Stimulated activated CD8-positive, alpha-beta memory T cell treated with anti-CD3 and anti-CD28 coated beads, Interleukin-4, amount 100 ng/mL, for 4 hours (primary cell): ENCODE results near the gene CLEC4D.
"Not testable (repeated sequence)": the region's sequence is repeated elsewhere in the genome, so short reads cannot be mapped to it uniquely, and the experiment has no call there.

Experiments used
- DNase-seq, 2 donors: peaks; one replicate each; pipeline ENCODE4 v3.0.0-alpha.2; 2020; ENCODE audit warnings: low read depth in 2 of 2, low spot score in 1 of 2

Gene CLEC4D

DNA sequence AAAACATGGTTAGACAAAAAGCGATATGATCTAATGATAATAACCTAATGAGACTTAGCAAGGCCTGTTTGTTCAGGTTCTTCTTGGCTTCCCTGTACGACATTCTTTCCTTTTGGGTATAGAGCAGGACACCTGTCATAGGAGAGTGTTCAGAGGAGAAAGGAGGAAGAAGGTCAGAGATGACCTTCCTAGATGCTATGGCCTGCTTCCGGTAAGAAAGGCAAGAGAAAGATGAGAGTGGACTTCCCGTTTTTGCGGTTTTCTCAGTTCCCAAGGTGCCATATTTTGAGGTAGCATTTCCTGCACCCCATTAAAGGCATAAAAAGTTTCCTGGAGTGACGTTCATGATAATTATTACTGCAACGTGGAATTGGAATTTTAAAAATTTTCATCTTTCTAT lies 18.7 kb downstream of the CLEC4D start:
- DNase-seq = no peak

DNA sequence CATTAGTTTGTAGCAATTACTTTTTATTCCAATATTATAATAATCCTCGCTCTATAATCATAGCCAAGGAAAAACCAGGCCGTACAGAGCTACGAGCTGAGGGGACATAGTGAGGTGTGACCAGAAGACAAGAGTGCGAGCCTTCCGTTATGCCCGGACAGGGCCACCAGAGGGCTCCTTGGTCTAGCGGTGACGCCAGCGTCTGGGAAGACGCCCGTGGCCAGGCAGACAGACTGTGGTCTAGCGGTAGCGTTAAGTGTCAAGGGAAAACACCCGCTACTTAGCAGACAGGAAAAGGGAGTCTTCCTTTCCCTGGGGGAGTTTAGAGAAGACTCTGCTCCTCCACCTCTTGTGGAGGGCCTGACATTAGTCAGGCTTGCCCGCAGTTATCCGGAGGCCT lies 24.5 kb downstream of the CLEC4D start:
- DNase-seq = not testable (repeated sequence)

DNA sequence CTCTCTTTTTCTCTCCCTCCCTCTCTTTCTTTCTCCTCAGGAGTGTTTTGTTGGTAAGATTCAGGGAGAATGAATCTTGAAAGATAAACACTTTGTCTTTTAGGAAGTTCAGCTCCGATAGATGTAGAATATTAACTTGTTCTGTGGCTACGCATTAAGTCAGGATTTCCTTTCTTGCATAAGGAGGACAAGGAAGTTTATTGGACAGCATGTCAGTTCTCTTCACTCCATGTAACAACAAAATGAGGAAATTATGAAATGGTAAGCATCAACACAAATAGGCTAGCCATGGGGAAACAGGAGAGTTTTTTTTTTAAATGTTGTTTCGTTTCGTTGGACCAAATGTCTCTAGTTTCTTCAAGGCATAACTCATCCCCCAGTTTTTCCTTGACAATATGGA lies 27.5 kb downstream of the CLEC4D start, which contains the start of gene CLEC4E:
CLEC4E (minus strand) TSS at position 75 of the 400 bp plus-strand sequence. CDS start 108 bp downstream, outside the sequence.
- not testable (repeated sequence) for DNase-seq

DNA sequence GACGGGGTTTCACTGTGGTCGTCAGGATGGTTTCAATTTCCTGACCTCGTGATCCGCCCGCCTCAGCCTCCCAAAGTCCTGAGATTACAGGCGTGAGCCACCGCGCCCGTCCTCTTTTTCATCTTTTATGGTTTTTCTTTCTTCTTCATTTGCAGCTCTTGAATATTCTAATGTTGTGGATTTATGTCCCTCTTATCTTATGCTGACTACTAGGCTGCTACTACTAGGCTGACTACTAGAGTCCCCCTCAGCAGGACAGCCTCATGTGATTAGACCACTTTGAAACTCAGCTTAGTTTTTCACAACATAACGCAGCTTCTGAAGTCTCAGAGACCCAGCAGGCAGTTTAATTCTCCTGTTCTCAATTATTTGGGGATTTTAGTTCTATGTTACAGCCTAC lies 28.3 kb downstream of the CLEC4D start:
- no peak for DNase-seq

DNA sequence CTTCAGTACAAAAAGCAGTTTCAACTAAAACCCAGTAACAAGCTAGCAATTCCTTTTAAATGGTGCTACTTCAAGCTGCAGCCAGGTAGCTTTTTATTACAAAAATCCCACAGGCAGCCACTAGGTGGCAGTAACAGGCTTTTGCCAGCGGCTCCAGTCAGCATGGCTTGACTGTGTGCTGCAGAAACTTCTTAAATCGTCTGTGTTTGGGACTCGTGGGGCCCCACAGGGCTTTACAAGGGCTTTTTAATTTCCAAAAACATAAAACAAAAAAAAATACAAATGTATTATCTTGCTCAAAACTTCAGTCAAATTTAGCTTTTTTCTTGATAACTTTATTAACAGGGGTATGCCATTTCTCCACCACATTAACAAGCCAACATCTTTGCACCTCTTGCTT lies 31.0 kb downstream of the CLEC4D start:
- peak; percentile 24 to 55 for DNase-seq

DNA sequence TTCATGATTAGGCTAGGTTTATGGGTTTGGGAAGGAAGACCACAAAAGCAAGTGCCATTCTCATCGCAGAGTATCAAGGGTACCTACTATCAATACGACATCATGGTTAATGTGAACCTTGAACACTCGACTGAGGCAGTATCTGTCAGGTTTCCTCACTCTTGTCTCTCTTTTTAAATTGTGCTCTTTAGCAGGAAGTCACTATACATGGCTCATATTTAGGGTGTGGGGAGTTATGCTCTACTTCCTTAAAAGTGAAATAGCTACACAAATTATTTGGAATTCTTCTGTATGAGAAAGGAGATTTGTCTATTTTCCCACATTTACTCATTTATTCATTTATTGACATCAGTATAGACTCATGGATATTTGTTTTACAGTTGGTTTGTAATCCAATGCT lies 33.3 kb downstream of the CLEC4D start:
- DNase-seq = no peak

DNA sequence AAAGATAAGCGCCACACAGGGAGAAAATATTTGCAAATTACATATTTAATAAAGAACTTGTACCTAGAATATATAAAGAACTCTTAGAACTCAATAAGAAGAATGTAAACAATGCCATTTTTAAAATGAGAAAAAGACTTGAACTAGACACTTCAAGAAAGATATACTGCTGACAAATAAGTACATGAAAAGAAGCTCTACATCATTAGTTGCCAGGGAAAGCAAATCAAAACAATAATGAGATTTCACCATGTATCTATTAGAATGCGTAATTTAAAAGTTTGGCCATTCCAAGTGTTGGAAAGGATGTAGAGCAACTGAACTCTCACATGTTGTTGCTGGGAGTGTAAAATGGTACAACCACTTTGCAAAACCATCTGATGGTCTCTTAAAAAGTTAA lies 34.3 kb downstream of the CLEC4D start:
- no peak for DNase-seq

DNA sequence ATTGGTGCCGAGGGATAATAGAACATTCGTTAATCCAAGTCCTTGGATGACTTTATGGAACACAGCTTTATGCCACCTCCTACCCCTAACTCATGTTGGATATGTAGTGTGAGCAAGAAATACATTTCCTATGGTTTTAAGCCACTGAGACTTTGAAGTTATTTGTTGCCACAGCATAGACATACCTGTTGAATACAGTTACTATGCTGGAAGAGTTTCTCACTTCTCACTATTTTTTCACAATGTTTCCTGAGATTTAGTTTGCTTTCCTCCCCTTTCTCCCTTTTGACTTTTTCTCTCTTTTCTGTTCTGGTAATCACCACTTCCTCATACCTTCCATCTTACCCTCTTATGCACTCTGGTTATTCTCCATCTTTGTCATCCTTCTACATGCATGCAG lies 34.9 kb downstream of the CLEC4D start:
- DNase-seq = no peak

DNA sequence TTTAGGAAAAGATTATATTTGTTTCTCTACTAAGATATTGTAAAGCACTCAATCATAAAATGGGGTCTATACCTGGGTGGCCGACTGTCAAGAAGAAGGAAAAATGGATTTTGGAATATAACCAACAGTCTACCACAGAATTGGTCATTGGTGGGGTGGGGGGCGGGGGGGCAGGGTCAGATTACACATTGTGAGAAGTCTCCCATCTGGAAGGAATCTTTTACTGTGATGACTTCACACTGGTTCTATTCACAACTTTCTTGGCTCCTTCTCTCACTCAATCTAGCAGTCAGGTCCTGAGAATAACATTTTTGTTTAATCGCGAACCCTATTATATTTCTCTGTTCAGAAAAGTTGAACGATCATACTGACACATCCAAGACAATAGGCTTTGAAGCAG lies 36.1 kb downstream of the CLEC4D start:
- DNase-seq = no peak

DNA sequence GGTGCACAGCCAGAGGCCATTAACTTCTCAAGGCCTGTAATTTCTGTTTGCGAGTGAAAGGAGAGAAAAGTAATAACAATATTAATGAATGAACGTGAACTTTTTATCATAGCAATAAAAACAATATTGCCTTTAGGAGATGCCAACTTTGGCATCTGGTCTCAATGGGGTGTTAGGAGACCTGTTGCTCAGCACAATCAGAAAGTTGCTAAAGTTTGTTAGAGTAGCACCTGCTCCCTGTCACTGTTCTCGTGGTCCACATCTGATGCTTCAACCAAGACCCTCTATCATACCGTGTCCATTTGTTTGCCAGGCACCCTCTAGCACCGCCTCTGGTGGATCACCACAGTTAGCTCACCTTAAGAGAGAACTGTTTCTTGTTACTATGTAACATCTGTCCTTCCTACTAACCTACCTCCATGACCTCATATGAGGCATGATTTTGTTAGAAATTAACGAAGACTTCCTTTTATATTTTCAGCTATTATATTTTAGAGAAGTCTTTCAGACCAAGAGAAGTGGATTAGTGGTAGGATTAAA lies 39.9 kb downstream of the CLEC4D start:
- no peak for DNase-seq

DNA sequence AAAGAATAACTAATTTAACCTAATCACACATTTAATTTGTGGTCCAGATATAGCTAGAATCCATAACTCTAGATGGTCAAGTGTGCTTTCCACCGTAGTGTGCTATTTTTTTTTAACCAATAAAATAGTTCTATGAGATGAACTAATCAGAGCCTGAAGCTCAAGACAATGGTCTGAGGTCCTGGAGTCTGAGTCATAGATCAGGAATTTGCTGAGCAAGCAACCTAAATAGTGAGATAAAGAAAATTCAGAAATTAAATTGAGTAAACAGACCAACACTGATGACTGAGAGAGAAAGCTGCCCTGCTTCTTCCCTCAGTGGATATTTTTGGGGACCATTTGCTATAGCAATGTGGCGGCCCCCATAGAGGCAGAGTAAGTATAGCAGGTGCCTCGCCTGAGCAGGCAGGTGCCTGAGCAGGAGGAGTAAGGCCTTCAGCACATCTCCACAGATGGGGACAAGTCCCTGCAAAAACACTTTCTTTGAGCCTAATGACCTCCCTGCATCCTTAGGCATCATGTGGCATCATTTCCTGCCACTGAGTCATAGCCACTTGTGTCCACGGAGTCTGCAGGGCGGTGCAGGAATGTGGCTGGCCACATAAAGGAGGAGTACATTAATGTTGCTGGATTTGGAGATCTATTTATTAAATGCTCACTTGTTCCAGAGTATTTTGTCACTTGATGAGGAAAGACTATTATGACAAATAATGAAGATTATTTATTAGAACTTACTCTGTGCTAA lies 41.3 kb downstream of the CLEC4D start:
- DNase-seq = no peak

DNA sequence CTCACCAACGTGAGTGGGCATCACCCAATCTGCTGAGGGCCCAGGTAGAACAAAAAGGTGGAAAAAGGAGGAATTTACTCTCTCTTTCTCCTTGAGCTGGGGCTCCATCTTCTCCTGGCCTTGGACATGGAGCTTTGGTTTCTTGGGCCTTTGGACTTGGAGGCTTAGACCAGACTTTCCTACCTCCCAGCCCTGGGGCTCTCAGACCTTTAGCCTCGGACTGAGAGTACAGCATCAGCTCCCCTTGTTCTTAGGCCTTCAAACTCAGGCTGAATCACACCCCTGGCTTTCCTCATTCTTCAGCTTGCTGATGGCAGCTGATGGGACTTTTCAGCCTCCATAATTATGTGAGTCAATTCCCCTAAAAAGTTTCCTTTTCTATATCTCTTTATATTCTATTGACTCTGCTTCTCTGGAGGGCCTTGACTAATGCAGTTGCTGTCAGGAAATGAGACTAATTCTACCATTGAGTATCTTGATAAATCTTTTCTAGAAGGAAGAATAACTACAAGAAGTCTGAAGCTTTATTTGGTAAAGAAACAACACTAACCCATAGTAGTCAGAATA lies 43.3 kb downstream of the CLEC4D start:
- DNase-seq = no peak

DNA sequence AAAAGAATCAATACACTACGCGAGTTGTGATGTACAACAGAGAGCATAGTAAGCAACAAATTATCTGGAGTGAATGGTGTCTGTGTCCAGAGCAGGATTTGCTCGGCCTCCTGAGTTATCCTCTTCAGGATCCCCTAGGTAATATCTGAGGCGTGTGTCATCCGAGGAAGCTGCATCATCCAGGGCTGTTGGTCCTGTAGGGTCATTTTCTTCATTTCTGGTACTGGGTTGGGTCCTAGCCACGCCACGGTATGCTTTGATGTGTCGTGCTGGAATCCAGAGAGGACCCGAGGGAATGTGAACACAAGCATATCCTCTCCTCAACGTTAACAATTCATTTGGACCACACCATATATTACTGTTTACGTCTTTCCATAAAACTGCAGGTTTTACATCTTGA lies 46.4 kb downstream of the CLEC4D start:
- DNase-seq = no peak

DNA sequence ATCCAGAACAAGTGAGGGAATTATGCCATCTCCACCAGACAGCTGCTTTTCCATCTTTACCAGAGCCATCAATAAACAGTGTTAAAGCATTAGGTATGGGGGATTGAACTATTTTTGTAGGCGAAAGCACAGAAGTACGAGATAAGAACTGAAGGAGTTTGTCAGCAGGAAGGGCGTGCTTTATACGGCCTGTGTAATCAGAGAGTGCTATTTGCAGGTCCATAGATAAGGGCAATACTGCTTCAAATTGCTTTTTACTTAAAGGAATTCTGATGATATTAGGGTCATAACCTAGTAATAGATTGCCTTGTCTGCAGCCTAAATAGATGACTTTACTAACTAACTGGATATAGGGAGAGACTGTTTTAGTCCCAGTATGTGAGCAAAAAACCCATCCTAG lies 47.7 kb downstream of the CLEC4D start:
- DNase-seq = no peak

DNA sequence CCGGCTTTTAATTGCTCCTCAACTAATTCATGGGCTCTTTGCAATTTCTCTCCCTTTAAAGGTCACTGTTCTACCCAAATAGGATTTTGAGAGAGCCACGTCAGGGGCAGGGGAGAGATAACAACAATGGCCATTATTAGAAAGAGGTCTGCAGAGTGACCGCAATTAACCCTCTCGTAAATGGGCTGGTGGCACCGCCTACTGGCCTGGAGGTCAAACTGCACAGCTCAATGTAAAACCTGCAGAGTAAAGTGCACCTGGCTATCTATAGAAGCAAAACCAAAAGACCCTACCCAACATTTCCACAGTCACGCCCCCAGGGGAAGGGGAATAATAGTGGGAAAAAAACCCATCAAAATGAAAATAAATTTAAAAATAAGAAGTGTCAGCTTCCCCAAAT lies 49.0 kb downstream of the CLEC4D start:
- no peak for DNase-seq

DNA sequence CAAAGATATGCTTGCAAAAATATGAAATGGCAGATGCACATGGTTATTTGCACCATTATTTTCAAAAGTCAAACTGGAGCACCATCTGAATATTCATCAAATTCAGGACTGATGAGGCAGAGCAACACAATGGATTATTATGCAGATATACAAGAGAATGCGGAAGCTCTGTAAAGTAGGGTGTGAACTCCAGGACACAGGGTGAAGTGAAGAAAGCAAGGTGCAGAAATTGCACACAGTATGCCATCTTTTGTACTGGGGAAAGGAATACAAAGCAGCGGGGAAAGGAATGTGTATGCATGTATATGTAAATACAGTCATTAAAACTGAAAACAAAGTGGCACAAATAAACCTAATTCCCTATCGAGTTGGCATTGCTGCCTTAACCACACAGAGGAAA lies 50.1 kb downstream of the CLEC4D start:
- DNase-seq = no peak

DNA sequence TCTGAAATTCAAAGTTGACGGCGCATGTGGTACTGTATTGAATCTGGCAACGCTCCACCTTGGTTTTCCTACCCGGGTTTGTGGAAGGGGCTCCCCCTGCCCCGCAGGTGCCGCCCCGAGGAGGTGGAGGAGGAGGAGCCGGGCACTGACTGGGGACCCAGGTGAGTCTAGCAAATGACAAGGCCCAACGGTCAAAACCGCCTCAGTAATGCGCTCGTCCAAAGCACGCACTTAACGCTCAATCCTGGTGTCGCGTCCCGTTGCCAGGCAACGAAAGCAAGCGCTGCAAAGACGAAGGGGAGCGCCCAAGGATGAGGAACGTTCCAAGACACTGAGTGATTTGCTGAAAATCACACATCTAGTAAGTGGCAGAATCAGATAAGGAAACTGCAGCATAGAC lies 51.4 kb downstream of the CLEC4D start:
- no peak for DNase-seq

DNA sequence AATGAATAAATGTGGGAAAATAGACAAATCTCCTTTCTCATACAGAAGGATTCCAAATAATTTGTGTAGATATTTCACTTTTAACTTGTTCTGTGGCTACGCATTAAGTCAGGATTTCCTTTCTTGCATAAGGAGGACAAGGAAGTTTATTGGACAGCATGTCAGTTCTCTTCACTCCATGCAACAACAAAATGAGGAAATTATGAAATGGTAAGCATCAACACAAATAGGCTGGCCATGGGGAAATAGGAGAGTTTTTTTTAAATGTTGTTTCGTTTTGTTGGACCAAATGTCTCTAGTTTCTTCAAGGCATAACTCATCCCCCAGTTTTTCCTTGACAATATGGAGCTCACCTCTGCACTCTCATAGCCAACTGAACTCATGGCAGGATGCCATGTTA lies 52.7 kb downstream of the CLEC4D start:
- DNase-seq = not testable (repeated sequence)

DNA sequence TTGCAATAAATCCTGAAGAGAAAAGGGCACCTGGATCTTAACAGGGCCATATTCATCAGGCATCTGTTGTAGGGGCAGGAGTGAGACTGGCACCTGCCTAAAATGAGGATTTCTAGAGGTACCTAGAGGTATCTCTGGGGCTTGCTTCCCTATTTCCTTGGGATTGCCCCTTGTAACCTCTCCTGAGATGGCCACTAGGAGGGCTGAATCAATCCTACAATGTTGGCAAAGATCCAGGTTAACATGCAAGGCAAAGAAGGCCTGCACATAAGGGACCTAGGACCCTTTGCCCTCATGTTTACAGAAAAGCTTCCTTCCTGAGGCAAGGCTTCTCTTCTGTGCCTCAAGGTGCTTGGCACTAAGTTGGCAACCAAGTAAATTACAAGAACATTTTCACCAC lies 53.2 kb downstream of the CLEC4D start:
- no peak for DNase-seq
